ENCODE results near the gene TRIM51. TPM values are rescaled to one million over a fixed set of nuclear protein-coding genes. Genes with fewer than 3 reads are reported as not detected.

TRIM51 gene, protein sequence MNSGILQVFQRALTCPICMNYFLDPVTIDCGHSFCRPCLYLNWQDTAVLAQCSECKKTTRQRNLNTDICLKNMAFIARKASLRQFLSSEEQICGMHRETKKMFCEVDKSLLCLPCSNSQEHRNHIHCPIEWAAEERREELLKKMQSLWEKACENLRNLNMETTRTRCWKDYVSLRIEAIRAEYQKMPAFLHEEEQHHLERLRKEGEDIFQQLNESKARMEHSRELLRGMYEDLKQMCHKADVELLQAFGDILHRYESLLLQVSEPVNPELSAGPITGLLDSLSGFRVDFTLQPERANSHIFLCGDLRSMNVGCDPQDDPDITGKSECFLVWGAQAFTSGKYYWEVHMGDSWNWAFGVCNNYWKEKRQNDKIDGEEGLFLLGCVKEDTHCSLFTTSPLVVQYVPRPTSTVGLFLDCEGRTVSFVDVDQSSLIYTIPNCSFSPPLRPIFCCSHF
- total RNA-seq, result not detected

DNA sequence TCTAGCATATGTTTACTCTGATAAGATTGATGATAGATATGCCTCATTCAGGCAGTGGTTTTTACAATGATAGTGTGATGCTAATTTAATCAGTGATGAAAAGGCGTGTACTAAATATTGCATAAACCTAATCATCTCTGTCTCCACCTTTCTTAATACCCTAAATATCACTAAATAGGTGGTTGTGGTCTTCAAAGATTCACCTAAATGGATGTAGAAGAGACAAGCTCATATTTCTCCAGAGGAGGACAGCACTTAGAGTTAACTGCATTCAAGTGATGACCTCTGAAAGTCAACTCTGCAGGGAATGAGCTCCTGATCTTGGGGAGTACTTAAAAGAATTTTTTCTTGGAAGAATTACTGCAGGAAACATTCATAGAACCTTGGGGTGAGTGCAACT, at the start of gene TRIM51:
Gene TRIM51, plus strand, starts transcription at position 301 of the 400 bp plus-strand sequence. CDS start 2,132 bp downstream, outside the sequence.

DNA sequence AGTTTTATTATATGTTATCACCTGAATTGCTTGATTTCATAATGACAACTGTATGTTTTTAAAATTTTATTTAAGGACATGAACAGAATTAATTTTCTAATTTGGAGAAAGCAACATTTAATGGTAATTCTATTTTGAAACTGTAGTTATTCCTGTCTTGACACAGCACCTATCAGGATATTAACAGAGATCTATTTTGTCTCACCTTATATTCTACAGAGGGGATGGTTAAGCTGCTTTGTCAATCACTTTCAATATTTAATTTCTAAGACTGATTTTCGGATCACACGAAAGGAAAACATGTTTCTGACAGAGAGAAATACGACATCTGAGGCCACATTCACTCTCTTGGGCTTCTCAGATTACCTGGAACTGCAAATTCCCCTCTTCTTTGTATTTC, 44.6 kb upstream of the TRIM51 start, which contains the start of gene OR5D16:
Gene OR5D16, plus strand, starts transcription at position 301 of the 400 bp plus-strand sequence. Its CDS starts 0 bp downstream, at position 301.

GRCh38 chr11:55914482-55914881, 31.4 kb downstream of the TRIM51 start, which contains the start of gene OR5W2:
TSS of gene OR5W2 (minus strand) at chr11:55914582. CDS start at chr11:55914582, 0 bp downstream.

DNA sequence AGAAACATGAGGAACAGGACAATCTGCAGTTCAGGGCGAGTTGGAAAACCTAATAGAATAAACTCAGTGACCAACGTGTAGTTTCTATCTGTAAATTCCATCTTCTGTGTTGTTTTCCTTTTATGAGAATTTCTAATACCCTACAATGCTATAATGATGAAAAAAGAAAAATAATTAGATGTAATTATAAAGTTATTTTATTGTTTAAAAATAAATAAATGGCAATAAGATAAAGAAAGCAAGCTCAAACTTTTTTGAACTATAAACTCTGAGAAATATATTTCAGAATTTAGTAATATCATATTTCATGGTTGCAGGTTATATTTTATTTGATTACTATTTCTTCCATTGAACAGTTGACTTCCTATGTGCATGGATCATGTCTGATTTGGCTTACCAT, 53.2 kb downstream of the TRIM51 start, which contains the start of gene OR5I1:
Gene OR5I1, minus strand, starts transcription at position 101 of the 400 bp plus-strand sequence. Its CDS starts 0 bp downstream, at position 101.

Other genes with a start within 250 kb of the TRIM51 start
- not detected for gene OR4P4, start 248.2 kb upstream of the TRIM51 start, total RNA-seq
- gene OR4S2, start 235.0 kb upstream of the TRIM51 start, total RNA-seq, result not detected
- not detected for gene OR4C6, start 221.1 kb upstream of the TRIM51 start, total RNA-seq
- not detected for gene OR5D13, start 109.9 kb upstream of the TRIM51 start, total RNA-seq
- gene OR5D14, start 87.7 kb upstream of the TRIM51 start, total RNA-seq, result not detected
- gene OR5L1, start 71.9 kb upstream of the TRIM51 start, total RNA-seq, result not detected
- not detected for gene OR5D18, start 63.7 kb upstream of the TRIM51 start, total RNA-seq
- not detected for gene OR5L2, start 56.1 kb upstream of the TRIM51 start, total RNA-seq
- not detected for gene OR5D16, start 44.5 kb upstream of the TRIM51 start, total RNA-seq
- not detected for gene OR5W2, start 31.3 kb downstream of the TRIM51 start, total RNA-seq
- gene OR5I1, start 53.1 kb downstream of the TRIM51 start, total RNA-seq, result not detected
- gene OR10AG1, start 86.6 kb downstream of the TRIM51 start, total RNA-seq, result not detected
- gene OR5F1, start 111.3 kb downstream of the TRIM51 start, total RNA-seq, result not detected
- not detected for gene OR5AS1, start 144.4 kb downstream of the TRIM51 start, total RNA-seq
- gene OR8I2, start 210.0 kb downstream of the TRIM51 start, total RNA-seq, result not detected
- not detected for gene OR8H2, start 220.4 kb downstream of the TRIM51 start, total RNA-seq
- not detected for gene OR8H3, start 239.1 kb downstream of the TRIM51 start, total RNA-seq